Hypothalamus (tissue), 51 donors: Measurements from ENCODE around the gene TOB2.
"Not testable (repeated sequence)": the region's sequence is repeated elsewhere in the genome, so short reads cannot be mapped to it uniquely, and the experiment has no call there.

Experiments
- DNase-seq, 51 donors: peaks; one replicate each; lab custom pipeline; 2025; lab: John Stamatoyannopoulos, UW

TOB2 gene

DNA sequence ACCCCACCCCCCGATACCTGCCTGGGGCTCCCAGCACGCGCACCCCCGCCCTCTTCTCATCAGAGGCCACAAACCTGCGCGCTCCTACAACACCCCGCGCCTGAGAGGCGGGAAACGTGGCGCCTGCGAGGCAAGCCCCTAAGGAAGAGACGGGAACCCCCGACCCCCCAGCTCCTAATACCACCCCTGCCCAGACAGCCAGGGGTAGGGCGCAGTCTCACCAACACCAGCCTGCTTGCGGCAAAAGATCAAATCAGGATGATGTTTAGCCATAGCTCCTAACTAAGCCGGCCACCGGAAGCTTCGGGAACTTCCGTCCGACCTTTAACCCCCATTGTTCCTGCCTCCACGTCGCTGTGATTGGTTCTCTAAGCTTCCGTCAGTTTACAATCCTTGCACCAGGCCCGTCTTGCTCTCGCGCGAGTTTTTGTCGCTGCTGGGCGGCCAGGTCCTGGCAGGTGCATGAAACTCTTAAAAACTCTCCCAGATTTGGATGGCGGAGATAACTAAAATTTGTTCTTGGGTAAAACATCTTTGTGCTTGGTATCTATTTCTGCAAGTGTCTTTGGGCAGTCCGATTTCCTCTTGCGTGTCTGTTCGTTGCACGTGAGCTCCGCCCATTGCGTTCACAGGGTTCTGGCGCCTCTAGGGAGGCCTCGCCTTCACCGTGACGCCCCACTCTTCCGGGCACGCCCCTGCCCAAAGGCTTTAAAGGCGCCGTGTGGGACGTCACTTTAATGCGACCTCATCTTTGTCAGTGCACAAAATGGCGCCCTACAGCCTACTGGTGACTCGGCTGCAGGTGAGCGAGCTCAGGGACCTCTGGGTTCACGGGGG, 22.0 kb upstream of the TOB2 start, which contains the start of the genes ACO2 and PHF5A:
Gene ACO2, plus strand, starts transcription at position 737 of the 837 bp plus-strand sequence. Its CDS starts 30 bp downstream, at position 767.
Gene PHF5A, minus strand, starts transcription at position 312 of the 837 bp plus-strand sequence. Its CDS starts 39 bp downstream, at position 273.
- peak; percentile 88 to 100 (median 96) for DNase-seq

DNA sequence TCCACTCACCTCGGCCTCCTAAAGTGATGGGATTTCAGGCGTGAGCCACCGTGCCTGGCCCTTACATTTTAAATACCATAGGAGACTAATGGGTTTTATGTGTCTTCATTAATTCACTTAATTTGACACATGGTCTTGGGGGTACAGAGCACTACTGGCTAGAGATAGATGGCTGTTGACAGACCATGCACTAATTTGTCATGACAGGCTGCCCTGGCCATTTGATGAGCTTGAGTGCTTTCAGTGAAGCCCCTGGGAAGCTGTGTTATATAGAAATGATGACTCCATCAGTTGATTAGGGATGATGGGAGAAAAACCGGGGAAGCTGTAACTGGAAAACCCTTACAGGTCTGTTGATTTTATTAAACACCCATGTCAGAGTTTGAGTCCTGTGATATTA, 15.3 kb upstream of the TOB2 start:
- no peak for DNase-seq

DNA sequence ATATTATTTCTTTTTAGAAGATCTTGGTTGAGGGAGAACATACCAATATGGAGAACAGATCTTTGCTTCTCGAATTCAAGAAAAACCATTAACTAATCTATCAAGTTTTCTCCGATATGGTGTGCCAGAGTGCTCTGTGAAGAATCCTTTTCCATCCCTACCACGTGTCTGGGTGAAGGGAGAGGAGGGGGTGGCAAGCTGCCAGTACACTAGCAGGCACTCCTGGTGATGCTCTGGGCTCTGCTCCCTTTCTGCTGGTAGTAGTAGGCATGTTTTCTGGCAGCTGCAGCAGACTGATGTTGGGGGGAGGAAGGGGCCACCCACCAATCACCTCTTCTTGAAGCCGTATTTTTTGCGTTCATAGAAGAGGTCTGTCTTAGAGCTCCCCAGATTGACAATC, 13.5 kb upstream of the TOB2 start:
- DNase-seq = peak in 37 of 51 donors; percentile 19 to 85 (median 56)

DNA sequence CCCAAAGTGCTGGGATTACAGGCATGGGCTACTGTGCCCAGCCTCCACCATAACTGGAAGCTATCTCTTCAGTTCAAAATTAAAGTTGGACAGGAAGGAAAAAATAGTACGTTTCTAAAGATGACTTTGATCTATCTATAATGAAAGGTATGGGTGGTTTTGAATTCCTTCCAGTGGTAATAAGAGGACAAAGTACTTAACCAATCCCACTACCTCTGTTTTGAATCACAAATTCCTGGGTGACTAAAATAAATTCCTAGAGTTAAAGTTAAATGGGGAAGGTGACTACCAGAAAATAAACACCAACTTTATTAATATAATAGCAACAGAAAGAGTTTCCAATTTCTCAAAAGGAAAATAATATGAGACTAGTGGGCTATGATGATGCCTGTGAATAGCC, 12.8 kb upstream of the TOB2 start:
- no peak for DNase-seq

DNA sequence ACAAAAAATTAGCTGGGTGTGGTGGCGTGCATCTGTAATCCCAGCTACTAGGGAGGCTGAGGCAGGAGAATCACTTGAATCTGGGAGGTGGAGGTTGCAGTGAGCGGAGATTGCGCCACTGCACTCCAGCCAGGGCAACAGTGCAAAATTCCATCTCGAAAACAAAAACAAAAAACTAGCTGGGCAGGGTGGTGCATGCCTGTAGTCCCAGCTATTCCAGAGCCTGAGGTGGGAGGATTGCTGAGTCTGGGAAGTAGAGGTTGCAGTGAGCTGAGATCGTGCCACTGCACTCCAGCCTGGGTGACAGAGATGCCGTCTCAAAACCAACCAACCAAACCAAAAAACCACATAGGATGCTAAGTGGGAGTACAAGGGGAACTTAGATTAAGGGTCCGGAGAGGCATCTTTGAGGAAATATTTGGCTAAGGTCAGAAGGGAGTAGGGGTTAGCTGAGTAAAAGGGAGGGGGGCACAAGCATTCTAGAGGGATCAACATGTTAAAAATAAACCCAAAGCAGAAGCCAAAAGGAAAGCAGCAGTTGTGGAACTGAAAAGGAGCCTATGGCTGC, 11.6 kb upstream of the TOB2 start:
- DNase-seq = no peak

DNA sequence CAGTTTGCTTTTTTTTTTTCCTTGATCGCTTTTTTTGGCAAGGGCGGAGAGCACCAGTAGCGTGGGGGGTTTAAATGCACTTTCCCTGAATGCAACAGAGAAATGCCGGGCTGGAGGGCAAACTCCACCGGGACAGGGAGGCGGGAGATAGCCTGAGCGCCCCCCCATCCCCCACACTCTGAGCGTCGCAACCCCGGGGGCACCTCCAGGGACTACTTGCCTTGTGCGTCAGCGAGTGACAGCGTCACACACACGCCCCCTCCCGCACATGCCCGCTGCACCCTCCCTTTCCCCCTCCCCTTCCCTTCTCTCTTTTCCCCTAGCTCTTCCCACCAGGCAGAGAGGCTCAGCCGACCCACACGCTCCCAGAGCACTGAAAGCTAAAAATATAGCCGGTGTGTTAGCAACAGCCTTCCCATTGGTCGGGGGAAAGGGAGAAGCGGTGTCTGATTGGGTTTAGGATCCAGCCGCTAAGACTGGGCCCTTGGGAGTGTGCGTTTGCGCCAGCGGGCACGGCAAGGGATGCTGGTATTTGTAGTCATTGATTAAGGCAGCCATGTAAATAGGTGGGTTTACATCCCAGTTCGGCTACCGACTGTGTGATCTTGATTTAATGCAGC, 1.7 kb upstream of the TOB2 start:
- peak; percentile 59 to 100 (median 97) for DNase-seq

DNA sequence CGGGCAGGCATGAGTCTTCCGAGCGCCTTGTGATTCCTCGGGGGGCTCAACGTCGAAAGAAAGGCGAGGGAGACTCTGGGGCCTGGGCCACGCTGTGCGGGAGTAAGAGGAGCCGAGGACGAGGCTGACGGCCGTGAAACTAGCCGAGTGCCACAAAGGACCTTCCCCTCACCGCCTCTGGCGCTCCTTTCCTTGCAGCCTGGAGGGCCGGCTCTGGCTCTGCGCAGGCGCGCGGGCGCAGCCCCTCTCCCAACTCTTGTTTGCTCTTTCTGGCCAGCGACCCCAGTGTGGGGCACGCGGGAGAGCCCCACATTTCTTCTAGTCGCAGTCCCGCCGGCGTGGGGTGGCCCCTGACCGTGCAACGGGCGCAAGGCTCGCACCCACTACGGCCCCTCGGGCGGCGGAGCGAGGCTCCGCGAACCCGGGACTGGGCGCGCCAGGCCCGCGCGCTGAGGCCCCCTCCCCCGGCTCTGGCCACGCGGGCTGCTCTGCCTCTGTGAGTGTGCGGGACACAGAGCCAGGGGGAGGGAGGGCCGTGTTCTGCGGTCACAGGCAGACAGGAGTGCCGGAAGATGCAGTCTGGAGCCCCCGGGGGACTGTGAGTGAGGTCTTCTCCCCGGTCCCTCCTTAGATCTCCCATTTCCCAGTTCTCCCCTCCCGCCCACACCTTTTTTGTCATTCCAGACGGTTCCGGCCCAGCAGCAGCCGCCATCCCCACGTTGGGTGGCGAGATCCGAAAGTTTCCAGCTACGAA, 1.0 kb upstream of the TOB2 start:
- peak in 48 of 51 donors; percentile 34 to 90 (median 69) for DNase-seq

DNA sequence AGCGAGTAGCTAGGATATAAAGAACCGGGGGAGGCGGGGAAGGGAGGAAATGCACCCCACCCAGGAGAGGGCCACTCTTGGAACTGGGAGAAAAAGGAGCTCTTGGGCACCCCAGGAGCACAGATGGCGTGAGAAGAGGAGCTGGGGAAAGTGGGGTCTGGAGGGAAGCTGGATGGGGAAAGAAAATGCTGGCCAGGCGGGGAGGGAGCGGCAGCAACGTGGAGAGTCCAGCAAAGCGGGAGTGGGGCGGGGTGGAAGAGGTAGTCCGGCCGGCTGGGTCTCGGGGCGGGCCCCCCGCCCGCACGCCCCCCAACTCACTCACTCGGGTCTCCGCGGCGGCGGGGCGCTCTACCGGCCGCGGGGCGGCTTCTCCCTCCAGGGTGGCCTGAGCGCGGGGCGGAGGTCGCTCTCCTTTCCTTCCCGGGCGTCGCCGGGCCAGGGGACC, 522 bp downstream of the TOB2 start:
- peak in 6 of 51 donors; percentile 37 to 55 (median 42) for DNase-seq

DNA sequence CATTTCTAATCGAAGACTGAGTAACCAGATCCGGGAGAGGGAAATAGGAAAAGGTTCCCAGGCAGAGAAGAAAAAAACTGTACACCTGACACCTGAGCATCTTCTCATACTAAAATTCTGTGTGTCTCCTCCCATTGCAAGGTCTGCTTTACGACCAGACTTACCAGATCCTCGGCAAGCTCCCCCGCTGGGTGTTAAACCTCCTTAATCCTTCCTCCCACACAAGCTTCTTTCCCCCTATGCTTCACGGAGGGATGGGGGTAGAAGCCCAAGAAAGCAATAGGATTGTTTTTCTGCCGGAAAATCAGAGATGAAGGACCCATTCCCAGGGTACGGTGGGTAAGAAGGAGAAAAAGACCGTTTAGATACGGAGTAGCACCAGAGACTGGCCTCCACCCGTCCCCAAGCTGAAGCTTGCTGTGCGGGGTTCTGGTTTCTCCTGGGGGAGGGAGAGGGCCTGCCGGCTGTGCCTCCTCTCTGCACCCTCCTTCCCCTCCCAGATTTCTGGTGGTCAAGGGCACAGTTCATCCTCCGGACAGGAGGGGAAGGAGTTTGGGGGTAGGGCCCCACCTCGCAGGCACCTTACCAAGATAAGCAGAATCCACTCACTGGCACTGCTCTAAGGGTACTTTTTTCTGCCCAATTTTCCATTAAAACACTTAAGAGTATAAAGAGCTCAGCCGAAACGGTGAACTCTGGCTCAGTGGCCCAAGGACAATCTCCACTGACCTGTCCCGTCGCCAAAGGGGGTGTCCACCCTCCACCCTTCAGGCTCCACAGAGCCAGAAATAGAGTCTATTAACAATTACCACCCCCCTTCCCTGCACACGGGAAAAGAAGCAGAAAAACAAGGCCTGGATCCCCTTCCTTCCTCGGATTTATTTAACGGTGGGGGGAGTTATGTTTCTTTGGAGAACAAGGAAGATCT, 1.2 kb downstream of the TOB2 start:
- DNase-seq = peak in 8 of 51 donors; percentile 19 to 79 (median 48)

DNA sequence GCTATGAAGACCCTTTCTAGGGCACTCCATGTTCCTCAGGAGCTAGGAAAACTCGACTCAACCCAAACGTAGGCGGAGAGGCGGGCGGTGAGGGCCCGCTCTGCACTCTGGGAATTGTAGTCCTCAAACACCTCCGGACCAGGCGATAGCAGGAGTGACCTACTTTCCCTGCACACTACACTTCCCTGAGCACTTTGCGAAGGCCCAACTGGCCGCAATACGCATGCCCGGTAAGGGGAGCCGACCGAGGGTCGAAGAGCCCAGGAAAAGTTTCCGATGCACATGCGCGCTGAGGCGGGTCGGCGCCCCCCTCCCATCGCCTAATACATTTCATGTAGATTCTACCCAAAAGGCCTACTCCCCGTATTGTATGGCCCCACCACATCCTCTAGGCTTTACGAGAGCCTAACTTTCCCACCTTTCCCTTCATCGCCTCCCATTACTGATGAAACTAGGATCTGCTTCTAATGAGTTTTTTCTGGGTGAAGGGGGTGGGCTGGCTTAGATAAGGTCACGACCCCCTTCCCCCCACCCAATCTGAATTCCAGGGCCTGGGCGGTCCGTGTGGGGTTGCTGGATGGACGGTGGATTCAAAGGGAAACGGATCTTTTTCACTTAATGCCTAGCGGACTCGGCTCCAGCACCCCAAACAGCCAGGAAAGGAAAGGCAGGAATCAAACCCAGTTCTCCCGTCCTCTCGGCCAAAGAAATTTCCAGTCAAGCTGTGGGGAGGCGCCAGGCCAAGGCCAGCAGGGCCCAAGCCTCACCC, 2.1 kb downstream of the TOB2 start:
- DNase-seq = peak; percentile 24 to 93 (median 81)

DNA sequence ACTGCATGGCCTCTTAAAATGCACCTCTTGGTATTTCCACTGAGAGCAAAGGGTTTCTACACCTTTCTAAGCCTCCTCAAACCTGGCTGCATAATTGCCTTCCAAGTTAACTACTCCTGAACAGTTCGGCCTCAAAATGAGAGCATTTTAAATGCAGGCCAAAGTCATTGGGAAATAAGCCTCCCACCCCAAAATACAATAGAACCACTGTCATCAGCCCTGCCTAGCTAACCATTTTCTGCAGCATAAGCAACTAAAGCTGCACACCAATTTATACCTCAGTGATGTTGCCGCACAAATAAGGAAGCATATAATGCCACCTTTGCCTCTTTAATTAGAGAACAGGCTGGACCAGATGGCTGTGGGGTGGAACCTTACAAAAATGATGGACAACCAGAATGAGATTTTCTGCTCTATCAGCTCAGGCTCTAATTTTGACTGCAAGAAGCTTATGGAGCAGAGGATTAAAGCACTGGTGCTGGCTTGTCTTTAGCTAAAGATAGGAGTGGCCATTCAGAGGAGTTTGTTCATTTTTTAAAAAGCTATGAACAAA, 4.3 kb downstream of the TOB2 start:
- DNase-seq = peak in 2 of 51 donors; percentile 11 to 45

DNA sequence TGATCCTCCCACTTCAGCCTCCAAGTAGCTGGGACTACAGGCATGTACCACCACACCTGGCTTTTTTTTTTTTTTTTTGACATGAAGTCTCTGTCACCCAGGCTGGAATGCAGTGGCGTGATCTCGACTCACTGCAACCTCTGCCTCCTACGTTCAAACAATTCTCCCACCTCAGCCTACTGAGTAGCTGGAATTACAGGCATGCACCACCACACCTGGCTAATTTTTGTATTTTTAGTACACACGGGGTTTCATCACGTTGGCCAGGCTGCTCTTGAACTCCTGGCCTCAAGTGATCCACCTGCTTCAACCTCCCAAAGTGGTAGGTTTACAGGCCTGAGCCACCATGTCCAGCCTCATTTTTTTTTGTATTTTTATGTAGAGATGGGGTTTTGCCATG, 6.1 kb downstream of the TOB2 start:
- DNase-seq = not testable (repeated sequence)

DNA sequence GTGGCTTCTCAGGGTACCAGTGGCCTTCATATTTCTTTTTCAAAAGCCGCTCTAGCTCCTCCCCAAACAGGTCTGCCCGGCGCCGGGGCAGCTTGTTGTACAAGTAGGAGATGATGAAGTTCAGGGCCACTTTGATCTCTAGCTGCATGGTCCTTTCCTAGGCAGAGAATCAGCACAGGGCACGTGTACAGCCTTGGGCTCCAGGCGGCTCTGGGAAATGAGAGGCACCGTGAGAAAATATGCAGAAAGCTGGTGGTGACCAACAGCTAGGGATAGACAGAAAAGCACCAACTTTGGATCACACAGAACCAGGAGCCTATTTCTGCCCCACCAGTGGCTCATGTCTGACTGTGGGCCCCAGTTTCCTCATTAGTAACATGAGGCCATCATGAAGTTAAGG, 9.4 kb downstream of the TOB2 start:
- DNase-seq = no peak

DNA sequence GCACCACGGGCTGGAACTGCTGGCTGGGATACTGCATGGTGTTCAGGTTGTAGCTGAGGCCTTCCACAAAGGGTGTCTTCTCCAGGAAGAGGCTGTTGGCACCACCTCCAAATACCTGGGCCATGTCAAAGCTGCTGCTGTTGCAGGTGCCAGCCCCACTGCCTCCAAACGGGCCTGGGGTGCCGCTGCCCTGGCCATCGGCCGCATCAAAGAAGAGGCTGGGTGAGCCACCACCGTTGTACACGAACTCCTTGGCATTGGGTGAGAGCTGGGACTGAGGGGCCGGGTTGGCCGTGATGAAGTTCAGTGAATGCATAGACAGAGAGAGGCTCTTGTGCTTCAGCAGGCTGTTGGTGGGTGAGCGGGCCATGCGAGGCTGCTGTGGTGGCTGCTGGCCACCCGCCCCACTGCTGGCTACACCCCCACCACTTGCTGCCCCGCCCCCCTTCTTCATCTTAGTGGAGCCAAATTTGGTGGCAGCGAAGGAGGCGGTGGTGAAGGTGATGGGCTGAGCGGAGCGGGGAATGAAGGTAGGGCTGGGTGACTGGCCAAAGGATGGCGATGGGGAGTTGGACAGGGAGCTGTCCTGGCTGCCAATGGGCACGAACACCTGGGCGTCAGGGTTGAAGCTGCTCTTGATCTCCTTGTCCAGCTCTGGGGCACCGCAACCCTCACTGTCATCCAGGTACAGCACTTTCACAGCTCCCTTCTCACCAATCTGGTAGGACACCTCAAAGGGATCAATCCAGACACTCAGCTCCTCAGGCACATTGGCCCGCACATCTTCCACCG, 10.1 kb downstream of the TOB2 start:
- peak in 3 of 51 donors; percentile 17 to 27 (median 20) for DNase-seq

DNA sequence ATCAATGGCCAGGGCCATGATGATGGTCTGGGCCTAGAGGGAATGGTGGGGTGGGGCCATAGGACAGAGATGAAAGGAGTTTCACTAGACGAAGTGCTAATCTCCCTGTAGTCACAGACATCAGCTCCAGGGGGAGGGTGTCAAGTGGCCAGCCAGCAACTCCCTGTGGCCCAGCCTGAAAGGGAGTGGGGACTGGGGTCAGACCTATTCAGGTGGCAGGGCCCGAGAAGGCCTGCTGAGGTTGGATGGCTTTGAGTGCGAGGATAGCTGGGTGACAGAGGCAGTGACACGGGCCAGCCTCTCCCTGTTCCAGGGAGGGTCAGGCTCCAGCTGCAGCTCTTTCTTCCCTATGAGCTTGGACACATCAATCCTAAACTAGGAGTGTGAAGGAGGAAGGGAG, 11.0 kb downstream of the TOB2 start:
- no peak for DNase-seq

DNA sequence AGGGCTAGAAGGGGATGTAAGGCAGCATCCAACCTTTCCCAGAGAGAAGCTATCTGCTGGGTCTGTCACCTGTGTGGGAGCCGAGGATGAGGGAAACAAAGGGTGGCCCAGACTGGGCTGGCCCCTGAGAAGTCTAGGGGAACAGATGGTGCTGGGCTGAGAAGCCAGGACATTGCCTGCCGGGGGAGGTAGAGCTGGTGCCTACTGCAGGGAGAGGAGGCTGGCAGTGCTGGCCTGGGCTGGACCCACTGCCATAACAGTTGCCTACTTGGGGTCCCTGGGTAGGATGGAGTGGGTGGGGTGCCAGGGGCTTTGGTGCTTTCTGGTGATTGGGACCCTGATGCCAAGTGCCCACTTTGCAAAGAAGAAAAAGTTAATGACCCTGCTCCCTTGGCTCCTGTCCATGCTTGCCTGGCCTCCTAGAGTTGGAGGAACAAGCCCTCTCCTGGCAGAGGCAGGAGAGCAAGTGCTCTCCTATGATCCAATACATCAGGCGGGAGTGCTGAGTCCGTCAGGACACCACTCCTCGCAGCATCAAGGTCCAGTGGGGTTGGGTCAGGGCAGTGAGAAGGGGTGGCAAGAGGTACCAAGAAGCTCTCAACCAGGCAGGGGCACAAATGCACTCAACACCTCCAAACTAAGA, 12.1 kb downstream of the TOB2 start:
- DNase-seq = peak in 1 of 51 donors; percentile 22

DNA sequence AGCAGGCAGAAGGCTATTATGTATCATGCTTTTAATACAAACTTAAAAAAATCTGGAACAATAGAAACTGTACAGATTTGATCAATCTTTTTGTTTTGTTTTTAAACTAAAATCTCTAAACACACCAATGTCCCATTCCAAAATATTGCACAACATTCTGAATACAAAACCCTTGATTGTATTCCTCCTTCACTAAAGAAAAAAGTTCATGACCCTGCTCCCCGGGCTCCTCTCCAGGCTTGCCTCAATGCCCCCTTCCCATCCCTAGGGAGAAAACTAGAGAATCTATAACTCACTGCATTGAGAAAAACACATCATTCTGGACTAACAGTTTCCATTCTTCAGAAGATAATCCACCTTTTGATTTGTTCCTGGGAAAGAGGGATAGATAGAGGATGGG, 13.1 kb downstream of the TOB2 start:
- DNase-seq = peak in 1 of 51 donors; percentile 16
